ENCODE measurements around the gene ARL2BP. TPM values are rescaled to one million over a fixed set of nuclear protein-coding genes. Genes with fewer than 3 reads are reported as not detected.
"Not testable (repeated sequence)": the region's sequence is repeated elsewhere in the genome, so short reads cannot be mapped to it uniquely, and the experiment has no call there.

The ARL2BP gene
- total RNA-seq, result 10 to 100 TPM; 34.9 to 37.9 TPM

DNA sequence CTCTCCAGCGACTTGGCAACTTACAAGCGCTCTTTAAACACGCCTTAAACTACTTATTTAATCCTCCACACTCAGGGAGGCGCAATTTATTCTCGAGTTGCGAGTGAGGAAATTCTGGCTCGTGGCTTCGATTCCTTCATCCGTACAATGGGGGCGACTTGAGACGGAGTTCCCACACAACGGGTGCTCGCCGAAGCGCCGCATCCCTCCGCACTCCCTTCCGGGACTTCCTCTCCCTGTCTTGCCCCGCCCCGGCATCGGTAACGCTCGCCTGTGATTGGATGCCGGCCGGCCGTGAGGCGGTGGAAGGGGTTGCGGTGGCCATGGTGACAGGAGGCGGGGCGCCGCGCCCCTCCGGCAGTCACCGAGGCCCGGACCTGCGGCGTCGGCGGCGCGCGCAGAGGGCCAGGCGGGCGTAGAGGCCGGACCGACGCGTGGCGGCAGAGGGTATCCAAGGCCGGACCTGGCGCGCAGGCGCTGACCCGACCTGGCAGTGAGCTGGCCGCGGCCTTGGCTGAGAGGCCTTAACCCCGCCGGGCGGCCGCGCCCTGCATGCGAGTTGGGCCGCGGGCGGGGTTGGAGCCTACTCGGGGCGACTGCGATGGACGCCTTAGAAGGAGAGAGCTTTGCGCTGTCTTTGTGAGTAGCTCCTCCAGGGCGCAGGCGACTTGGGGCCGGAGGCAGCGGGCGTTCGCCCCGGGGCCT is at the start of gene ARL2BP:
TSS of gene ARL2BP (plus strand) at position 493 of the 705 bp plus-strand sequence. CDS start at position 602, 109 bp downstream.
- POLR2A ChIA-PET, result interaction anchor here (0.5 to 1.6 kb wide), 11 partner anchors 10 to 235 kb away, joined by 3 to 8 read pairs (median 3); partner anchors contain the start of genes CPNE2 and PSME3IP1
- H3K27ac Mint-ChIP-seq, result peak within 1 kb of the TSS; percentile 90
- H3K4me3 Mint-ChIP-seq, result peak within 1 kb of the TSS; percentile 93
- ATAC-seq (ENCODE audit: low read depth), result peak; percentile 95
- H3K36me3 Mint-ChIP-seq, result peaks cover 11% of the 10 kb centered on the region
- H3K27me3 Mint-ChIP-seq, result no peaks in the 10 kb centered on the region
- H3K4me1 Mint-ChIP-seq, result peaks cover 16% of the 10 kb centered on the region
- peak; percentile 98 for DNase-seq
- H3K9me3 Mint-ChIP-seq, result no peaks in the 10 kb centered on the region

DNA sequence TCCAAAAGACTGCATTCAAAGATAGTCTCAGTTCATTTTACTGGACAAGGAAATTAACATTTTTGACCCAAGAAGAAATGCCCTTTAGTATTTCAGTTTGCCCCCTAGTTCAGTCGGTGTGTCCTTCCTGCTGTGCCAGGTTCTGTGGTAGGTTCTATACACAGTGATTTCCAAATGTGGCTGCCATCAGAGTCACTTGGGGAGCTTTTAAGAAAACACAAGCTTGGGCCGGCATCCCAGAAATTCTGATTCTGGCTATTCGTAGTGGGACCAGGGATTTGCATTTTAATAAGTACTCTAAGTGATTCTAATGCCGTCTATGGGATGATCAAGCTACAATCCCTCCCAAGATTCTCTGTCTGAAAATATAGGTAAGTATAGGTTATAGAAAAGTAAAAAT is 48.8 kb upstream of the ARL2BP start:
- no peak overlapping the region for H3K27ac Mint-ChIP-seq
- H3K4me1 Mint-ChIP-seq, result peaks cover 10% of the 10 kb centered on the region
- no peak overlapping the region for H3K4me3 Mint-ChIP-seq
- H3K36me3 Mint-ChIP-seq, result peaks cover 11% of the 10 kb centered on the region
- H3K9me3 Mint-ChIP-seq, result no peaks in the 10 kb centered on the region
- H3K27me3 Mint-ChIP-seq, result no peaks in the 10 kb centered on the region
- ATAC-seq (ENCODE audit: low read depth) (no peak), DNase-seq (no peak)
- POLR2A ChIA-PET, result no interaction called here

DNA sequence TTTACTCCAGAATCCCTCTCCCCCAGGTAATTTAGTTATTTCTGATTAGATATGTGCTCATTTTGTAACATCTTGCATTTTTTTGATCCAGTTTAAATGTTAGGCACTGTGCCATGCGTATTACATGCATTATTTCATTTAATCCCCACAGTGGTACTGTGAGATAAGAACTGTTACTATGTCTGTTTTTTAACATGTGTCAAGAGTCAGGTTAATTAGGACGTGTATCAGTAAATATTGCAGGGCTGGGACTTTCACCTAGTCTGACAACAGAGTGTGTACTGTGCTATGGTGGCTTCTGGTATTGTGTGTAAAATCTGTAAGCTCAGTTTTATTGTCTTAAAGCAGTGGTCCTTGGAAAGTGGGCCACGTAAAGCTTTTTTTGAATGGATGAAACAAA is 48.3 kb upstream of the ARL2BP start:
- Mint-ChIP-seq H3K9me3 (no peaks in the 10 kb centered on the region), H3K4me1 (peaks cover 10% of the 10 kb centered on the region), H3K36me3 (peaks cover 11% of the 10 kb centered on the region), H3K4me3 (no peak overlapping the region), H3K27ac (no peak overlapping the region), H3K27me3 (no peaks in the 10 kb centered on the region)
- DNase-seq (no peak), ATAC-seq (ENCODE audit: low read depth) (no peak)
- POLR2A ChIA-PET, result interaction anchor here (0.9 kb wide), 1 partner anchor 11 kb away, joined by 3 read pairs; the partner anchor contains the start of gene PSME3IP1

DNA sequence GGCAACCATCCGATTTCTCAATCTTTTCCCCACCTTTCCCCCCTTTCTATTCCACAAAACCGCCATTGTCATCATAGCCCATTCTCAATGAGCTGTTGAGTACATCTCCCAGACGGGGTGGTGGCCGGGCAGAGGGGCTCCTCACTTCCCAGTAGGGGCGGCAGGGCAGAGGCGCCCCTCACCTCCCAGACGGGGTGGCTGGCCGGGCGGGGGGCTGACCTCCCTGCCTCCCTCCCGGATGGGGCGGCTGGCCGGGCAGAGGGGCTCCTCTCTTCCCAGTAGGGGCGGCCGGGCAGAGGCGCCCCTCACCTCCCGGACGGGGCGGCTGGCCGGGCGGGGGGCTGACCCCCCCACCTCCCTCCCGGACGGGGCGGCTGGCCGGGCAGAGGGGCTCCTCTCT is 44.7 kb upstream of the ARL2BP start:
- H3K27ac Mint-ChIP-seq, result not testable (repeated sequence)

DNA sequence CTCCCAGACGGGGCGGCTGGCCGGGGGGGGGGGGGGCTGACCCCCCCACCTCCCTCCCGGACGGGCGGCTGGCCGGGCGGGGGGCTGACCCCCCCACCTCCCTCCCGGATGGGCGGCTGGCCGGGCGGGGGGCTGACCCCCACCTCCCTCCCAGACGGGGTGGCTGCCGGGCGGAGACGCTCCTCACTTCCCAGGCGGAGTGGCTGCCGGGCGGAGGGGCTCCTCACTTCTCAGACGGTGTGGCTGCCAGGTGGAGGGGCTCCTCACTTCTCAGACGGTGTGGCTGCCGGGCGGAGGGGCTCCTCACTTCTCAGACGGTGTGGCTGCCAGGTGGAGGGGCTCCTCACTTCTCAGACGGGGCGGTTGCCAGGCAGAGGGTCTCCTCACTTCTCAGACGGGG is 44.1 kb upstream of the ARL2BP start:
- DNase-seq; H3K27me3 Mint-ChIP-seq; H3K4me3 Mint-ChIP-seq; H3K4me1 Mint-ChIP-seq; ATAC-seq (ENCODE audit: low read depth); H3K9me3 Mint-ChIP-seq; H3K27ac Mint-ChIP-seq; POLR2A ChIA-PET: not testable (repeated sequence)
- peaks cover 15% of the 10 kb centered on the region for H3K36me3 Mint-ChIP-seq

More for the DNA sequence above, 44.7 kb upstream of the ARL2BP start:
- not testable (repeated sequence) for H3K4me1 Mint-ChIP-seq; DNase-seq; H3K4me3 Mint-ChIP-seq; H3K27me3 Mint-ChIP-seq; H3K9me3 Mint-ChIP-seq; ATAC-seq (ENCODE audit: low read depth)
- POLR2A ChIA-PET, result interaction anchor here (0.6 kb wide), 1 partner anchor 92 kb away, joined by 4 read pairs; no protein-coding TSS in a partner anchor
- peaks cover 16% of the 10 kb centered on the region for H3K36me3 Mint-ChIP-seq

DNA sequence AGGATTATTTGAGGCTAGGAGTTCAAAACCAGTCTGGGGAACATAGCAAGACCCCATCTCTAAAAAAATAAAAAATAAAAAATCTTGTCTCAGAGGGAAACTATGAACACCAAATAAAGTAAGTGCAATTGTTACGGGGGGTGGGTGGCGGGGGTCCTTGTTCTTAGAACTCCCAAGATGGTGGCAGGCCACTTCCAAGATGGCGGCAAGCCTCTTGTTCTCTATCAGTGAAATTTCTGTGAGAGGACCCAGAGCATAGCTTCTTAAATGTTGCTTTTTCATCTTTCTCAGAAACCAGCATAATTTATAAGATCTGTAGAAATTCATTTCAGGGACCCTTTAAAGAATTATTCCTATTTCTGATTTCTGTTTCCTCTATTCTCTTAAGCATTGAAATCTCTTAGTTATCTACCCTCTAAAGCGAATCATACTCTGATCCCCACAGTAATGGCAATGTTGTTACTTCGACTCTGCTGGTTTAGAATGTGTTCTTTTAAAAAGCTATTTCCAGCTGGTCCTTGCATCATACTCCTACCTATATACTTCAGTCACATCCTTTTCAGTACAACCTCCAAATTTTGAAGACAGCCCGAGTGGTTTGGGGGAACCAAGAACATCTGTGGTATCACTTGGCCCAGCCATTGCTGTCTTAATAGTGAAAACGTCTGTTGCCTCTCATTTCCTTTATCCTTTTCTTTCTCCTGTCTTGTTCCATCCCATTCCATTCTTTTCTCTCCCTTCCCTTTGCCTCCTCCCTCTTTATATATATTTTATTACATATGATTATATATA is 42.8 kb upstream of the ARL2BP start:
- Mint-ChIP-seq H3K27me3 (no peaks in the 10 kb centered on the region), H3K36me3 (peaks cover 11% of the 10 kb centered on the region), H3K4me1 (peaks cover 3% of the 10 kb centered on the region), H3K4me3 (no peak overlapping the region), H3K9me3 (no peaks in the 10 kb centered on the region), H3K27ac (no peak overlapping the region)
- DNase-seq (no peak), ATAC-seq (ENCODE audit: low read depth) (no peak)
- POLR2A ChIA-PET, result interaction anchor here (0.6 kb wide), 1 partner anchor 146 kb away, joined by 3 read pairs; no protein-coding TSS in a partner anchor

DNA sequence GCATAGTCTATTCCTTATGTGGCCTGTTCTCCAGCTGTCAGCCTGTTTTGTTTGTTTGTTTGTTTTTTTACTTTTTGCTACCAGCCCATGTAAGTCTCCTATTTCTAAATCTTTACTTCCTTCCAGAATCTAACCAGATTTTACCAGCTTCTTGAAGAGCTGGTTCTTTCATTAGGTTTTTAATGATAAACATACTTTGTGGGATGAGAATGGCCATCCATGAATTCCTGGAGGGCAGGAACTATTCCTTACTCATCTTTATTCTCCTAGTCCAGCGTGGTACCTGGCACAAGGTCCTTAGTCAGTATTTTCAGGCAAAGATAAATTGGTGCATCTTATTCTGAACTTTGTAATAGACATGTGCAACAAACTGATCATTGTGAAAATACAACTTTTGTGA is 41.6 kb upstream of the ARL2BP start:
- POLR2A ChIA-PET, result no interaction called here
- no peak overlapping the region for H3K4me3 Mint-ChIP-seq
- ATAC-seq (ENCODE audit: low read depth), result no peak
- no peaks in the 10 kb centered on the region for H3K27me3 Mint-ChIP-seq
- no peak overlapping the region for H3K27ac Mint-ChIP-seq
- H3K36me3 Mint-ChIP-seq, result peaks cover 15% of the 10 kb centered on the region
- no peaks in the 10 kb centered on the region for H3K9me3 Mint-ChIP-seq
- H3K4me1 Mint-ChIP-seq, result peaks cover 3% of the 10 kb centered on the region
- DNase-seq, result no peak

DNA sequence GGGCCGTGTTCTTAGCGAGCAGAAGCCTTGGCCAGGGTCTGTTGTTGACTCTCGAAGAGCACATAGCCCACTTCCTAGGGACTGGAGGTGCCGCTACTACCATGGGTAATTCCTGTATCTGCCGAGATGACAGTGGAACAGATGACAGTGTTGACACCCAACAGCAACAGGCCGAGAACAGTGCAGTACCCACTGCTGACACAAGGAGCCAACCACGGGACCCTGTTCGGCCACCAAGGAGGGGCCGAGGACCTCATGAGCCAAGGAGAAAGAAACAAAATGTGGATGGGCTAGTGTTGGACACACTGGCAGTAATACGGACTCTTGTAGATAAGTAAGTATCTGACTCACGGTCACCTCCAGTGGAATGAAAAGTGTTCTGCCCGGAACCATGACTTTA is 40.4 kb upstream of the ARL2BP start:
- DNase-seq, result no peak
- no peaks in the 10 kb centered on the region for H3K9me3 Mint-ChIP-seq
- no peak for ATAC-seq (ENCODE audit: low read depth)
- no peak overlapping the region for H3K4me3 Mint-ChIP-seq
- H3K27me3 Mint-ChIP-seq, result no peaks in the 10 kb centered on the region
- H3K36me3 Mint-ChIP-seq, result peaks cover 20% of the 10 kb centered on the region
- H3K27ac Mint-ChIP-seq, result no peak overlapping the region
- peaks cover 3% of the 10 kb centered on the region for H3K4me1 Mint-ChIP-seq
- POLR2A ChIA-PET, result no interaction called here

DNA sequence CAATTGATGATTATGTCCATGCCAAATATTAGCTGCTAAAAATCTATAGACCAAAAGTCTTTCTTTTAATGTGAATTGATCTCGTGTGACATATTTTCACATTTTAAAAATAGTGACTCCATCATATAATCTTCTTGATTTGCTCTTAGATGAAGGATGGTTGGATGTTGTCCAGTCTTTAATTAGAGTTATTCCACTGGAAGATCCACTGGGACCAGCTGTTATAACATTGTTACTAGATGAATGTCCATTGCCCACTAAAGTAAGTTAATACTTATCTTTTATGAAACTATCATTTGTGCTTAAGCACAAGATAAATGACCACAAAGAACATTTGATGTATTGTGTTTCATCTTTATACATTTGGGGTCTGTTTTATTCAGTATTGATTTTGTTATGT is 36.1 kb upstream of the ARL2BP start:
- no peak overlapping the region for H3K27ac Mint-ChIP-seq
- no peaks in the 10 kb centered on the region for H3K9me3 Mint-ChIP-seq
- ATAC-seq (ENCODE audit: low read depth), result no peak
- no peaks in the 10 kb centered on the region for H3K27me3 Mint-ChIP-seq
- peaks cover 38% of the 10 kb centered on the region for H3K36me3 Mint-ChIP-seq
- POLR2A ChIA-PET, result interaction anchor here (0.7 kb wide), 1 partner anchor 35 kb away, joined by 4 read pairs; no protein-coding TSS in a partner anchor
- H3K4me3 Mint-ChIP-seq, result no peak overlapping the region
- no peak for DNase-seq
- H3K4me1 Mint-ChIP-seq, result no peaks in the 10 kb centered on the region

DNA sequence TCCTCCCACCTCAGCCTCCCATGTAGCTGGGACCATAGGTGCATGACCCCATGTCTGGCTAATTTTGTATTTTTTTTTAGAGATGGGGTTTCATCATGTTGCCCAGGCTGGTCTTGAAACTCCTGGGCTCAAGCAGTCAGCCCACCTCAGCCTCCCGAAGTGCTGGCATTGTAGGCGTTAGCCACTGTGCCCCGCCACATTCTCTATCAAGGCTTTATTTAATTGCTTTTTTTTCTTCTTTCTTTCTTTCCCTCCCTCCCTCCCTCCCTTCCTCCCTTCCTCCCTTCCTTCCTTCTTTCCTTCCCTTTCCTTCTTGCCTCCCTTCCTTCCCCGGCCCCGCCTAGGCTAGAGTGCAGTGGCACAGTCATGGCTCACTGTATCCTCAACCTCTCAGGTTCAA is 35.3 kb upstream of the ARL2BP start:
- Mint-ChIP-seq H3K27ac (no peak overlapping the region), H3K4me3 (no peak overlapping the region), H3K27me3 (no peaks in the 10 kb centered on the region), H3K36me3 (peaks cover 44% of the 10 kb centered on the region), H3K9me3 (peaks cover 3% of the 10 kb centered on the region), H3K4me1 (no peaks in the 10 kb centered on the region)
- ATAC-seq (ENCODE audit: low read depth) (no peak), DNase-seq (no peak)
- POLR2A ChIA-PET, result no interaction called here

DNA sequence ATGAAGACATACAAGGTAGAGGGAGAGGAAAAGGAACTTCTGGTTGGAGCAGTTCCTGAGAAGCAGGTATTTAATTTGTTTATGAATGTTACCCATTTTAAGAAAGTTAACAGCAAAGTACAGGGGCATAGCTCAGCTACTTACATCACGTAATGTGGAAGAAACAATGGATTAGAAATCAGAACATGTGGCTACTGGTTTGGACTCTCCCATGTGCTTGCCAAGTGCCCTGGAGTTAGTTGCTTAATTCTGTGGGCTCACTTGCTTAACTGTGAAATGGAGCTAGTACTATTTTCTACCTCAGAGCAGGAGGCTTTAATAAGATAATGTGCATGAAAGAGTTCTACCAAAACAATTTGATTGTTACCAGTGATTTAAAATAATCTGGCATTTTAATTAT is 31.6 kb upstream of the ARL2BP start:
- no peaks in the 10 kb centered on the region for H3K4me1 Mint-ChIP-seq
- H3K27ac Mint-ChIP-seq, result no peak overlapping the region
- peaks cover 19% of the 10 kb centered on the region for H3K9me3 Mint-ChIP-seq
- H3K27me3 Mint-ChIP-seq, result no peaks in the 10 kb centered on the region
- ATAC-seq (ENCODE audit: low read depth) (no peak), DNase-seq (no peak)
- POLR2A ChIA-PET, result no interaction called here
- peaks cover 72% of the 10 kb centered on the region for H3K36me3 Mint-ChIP-seq
- H3K4me3 Mint-ChIP-seq, result no peak overlapping the region

DNA sequence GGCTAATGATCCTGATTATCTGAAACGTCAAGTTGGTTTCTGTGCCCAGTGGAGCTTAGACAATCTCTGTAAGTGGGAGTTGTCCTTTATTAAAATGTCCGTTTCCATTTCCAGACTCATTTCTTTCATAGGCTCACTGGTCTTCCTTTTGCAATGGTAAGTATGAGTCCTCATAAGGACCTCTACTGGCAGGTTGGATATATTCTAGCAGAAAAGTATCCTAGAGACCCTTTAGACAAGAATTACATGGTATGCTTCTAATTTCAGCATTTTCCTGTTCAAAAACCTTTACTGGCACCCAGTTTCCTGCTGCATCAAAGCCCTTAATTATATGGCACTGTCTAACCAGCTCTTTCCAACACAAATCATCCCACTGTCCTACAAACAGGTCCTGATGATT is 28.1 kb upstream of the ARL2BP start:
- peaks cover 84% of the 10 kb centered on the region for H3K36me3 Mint-ChIP-seq
- no peaks in the 10 kb centered on the region for H3K4me1 Mint-ChIP-seq
- POLR2A ChIA-PET, result interaction anchor here (1.0 kb wide), 1 partner anchor 31 kb away, joined by 3 read pairs; the partner anchor contains the start of genes PSME3IP1 and RSPRY1
- no peaks in the 10 kb centered on the region for H3K27me3 Mint-ChIP-seq
- no peak for DNase-seq
- ATAC-seq (ENCODE audit: low read depth), result no peak
- H3K27ac Mint-ChIP-seq, result no peak overlapping the region
- H3K4me3 Mint-ChIP-seq, result no peak overlapping the region
- H3K9me3 Mint-ChIP-seq, result peaks cover 29% of the 10 kb centered on the region

DNA sequence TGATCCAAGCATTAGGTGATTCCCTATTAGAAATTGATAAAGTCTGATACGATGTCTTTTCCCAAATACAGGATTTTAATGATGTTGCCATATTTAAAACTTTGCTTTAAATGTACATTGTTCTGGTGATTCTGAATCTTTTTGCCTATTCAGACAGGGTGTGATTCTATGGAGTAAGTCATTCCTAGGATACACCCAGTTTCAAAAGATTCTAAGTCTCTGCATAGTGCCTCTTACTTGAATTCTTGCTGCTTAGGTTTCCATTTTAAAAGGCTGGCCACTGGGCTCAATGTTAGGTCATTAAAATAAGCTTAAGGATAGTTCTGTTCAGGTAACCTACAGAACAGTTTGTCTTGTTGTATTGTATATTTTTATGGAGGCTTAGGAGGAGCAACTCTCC is 22.0 kb upstream of the ARL2BP start:
- H3K36me3 Mint-ChIP-seq, result peaks cover 56% of the 10 kb centered on the region
- ATAC-seq (ENCODE audit: low read depth), result no peak

More for the DNA sequence above, 22.0 kb upstream of the ARL2BP start:
- Mint-ChIP-seq H3K4me1 (no peaks in the 10 kb centered on the region), H3K9me3 (peaks cover 13% of the 10 kb centered on the region), H3K27me3 (no peaks in the 10 kb centered on the region), H3K4me3 (no peak overlapping the region), H3K27ac (no peak overlapping the region)
- no peak for DNase-seq
- POLR2A ChIA-PET, result no interaction called here

Data from activated naive CD8-positive, alpha-beta T cell treated with anti-CD3 and anti-CD28 coated beads, Interleukin-2, amount 10 ng/mL, durations not matched to agents 7 days and 5 days (primary cell).